GDM1 (cell line): ENCODE data around the gene TNFRSF11A.

Experiments used
- DNase-seq: peaks from one replicate; lab custom pipeline; 2025; lab: John Stamatoyannopoulos, UW

The TNFRSF11A gene

GRCh38 chr18:62345909-62346308 is 20.8 kb downstream of the TNFRSF11A start:
- DNase-seq = no peak

- DNase-seq = no peak
These were observed 21.4 kb downstream of the TNFRSF11A start for GRCh38 chr18:62346333-62347088.

- no peak for DNase-seq
These were observed 22.0 kb downstream of the TNFRSF11A start for GRCh38 chr18:62347089-62347506.

GRCh38 chr18:62348474-62348873 is 23.4 kb downstream of the TNFRSF11A start:
- DNase-seq = no peak

GRCh38 chr18:62353170-62353569 is 28.1 kb downstream of the TNFRSF11A start:
- no peak for DNase-seq

- DNase-seq = no peak
These were observed 29.0 kb downstream of the TNFRSF11A start for GRCh38 chr18:62354151-62354550.

GRCh38 chr18:62357079-62357719 is 32.1 kb downstream of the TNFRSF11A start:
- no peak for DNase-seq

GRCh38 chr18:62360805-62361204 is 35.7 kb downstream of the TNFRSF11A start:
- DNase-seq = no peak

GRCh38 chr18:62361288-62361687 is 36.2 kb downstream of the TNFRSF11A start:
- no peak for DNase-seq

GRCh38 chr18:62364558-62364957 is 39.4 kb downstream of the TNFRSF11A start:
- DNase-seq = no peak

GRCh38 chr18:62365420-62365819 is 40.3 kb downstream of the TNFRSF11A start:
- DNase-seq = no peak

GRCh38 chr18:62366992-62367391 is 41.9 kb downstream of the TNFRSF11A start:
- DNase-seq = no peak

GRCh38 chr18:62368100-62368499 is 43.0 kb downstream of the TNFRSF11A start:
- no peak for DNase-seq

GRCh38 chr18:62369129-62369644 is 44.1 kb downstream of the TNFRSF11A start:
- DNase-seq = no peak

GRCh38 chr18:62370366-62370765 is 45.3 kb downstream of the TNFRSF11A start:
- DNase-seq = no peak

GRCh38 chr18:62371436-62371835 is 46.3 kb downstream of the TNFRSF11A start:
- no peak for DNase-seq

GRCh38 chr18:62372156-62372555 is 47.0 kb downstream of the TNFRSF11A start:
- no peak for DNase-seq

GRCh38 chr18:62372882-62373281 is 47.8 kb downstream of the TNFRSF11A start:
- no peak for DNase-seq

GRCh38 chr18:62374410-62374965 is 49.4 kb downstream of the TNFRSF11A start:
- DNase-seq = no peak

- DNase-seq = no peak
These were observed 52.2 kb downstream of the TNFRSF11A start for GRCh38 chr18:62377131-62377807.

GRCh38 chr18:62379051-62379450 is 53.9 kb downstream of the TNFRSF11A start:
- no peak for DNase-seq

GRCh38 chr18:62381373-62381772 is 56.3 kb downstream of the TNFRSF11A start:
- DNase-seq = no peak
